ENCODE data around the gene RUVBL2.

Gene RUVBL2

GRCh38 chr19:48950830-48951519, 42.7 kb upstream of the RUVBL2 start:
- no peak overlapping the region for H3K27ac ChIP-seq
- no peak for TF ChIP-seq ZFX (IDR thresholded peaks at IDR 0.05; ENCODE audit: borderline replicate concordance)
- TF ChIP-seq, protein P1, sequence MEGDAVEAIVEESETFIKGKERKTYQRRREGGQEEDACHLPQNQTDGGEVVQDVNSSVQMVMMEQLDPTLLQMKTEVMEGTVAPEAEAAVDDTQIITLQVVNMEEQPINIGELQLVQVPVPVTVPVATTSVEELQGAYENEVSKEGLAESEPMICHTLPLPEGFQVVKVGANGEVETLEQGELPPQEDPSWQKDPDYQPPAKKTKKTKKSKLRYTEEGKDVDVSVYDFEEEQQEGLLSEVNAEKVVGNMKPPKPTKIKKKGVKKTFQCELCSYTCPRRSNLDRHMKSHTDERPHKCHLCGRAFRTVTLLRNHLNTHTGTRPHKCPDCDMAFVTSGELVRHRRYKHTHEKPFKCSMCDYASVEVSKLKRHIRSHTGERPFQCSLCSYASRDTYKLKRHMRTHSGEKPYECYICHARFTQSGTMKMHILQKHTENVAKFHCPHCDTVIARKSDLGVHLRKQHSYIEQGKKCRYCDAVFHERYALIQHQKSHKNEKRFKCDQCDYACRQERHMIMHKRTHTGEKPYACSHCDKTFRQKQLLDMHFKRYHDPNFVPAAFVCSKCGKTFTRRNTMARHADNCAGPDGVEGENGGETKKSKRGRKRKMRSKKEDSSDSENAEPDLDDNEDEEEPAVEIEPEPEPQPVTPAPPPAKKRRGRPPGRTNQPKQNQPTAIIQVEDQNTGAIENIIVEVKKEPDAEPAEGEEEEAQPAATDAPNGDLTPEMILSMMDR (IDR thresholded peaks at IDR 0.05) = no peak

DNA sequence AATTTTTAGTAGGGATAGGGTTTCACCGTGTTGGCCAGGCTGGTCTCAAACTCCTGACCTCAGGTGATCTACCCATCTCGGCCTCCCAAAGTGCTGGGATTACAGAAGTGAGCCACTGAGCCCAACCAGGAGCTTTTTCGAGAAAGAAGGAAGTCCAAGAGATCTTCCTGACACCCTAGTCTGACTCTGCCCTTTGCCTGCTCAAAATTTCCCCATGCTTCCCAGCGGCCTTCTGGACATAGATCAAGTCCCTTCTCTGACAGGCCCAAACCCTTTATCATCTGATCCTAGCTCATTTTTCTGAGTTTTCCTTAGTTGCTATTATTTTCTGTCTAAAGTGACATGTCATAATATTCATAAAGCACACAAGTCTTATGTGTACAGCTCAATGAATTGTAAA, 40.5 kb upstream of the RUVBL2 start:
- H3K27ac ChIP-seq = no peak overlapping the region

GRCh38 chr19:48953990-48954594, 39.6 kb upstream of the RUVBL2 start:
- H3K27ac ChIP-seq = peak overlapping the region; percentile 79
- TF ChIP-seq, protein P1 (IDR thresholded peaks at IDR 0.05) = no peak
- TF ChIP-seq ZFX (IDR thresholded peaks at IDR 0.05; ENCODE audit: borderline replicate concordance) = no peak

More for the DNA sequence above, 40.5 kb upstream of the RUVBL2 start:
- TF ChIP-seq, protein P1 (IDR thresholded peaks at IDR 0.05) = no peak
- no peak for TF ChIP-seq ZFX (IDR thresholded peaks at IDR 0.05; ENCODE audit: borderline replicate concordance)

GRCh38 chr19:48954595-48955307, 38.9 kb upstream of the RUVBL2 start, which contains the start of gene BAX:
Gene BAX (plus strand): TSS chr19:48954875. CDS start chr19:48954929, 54 bp downstream.
- TF ChIP-seq, protein P1 (IDR thresholded peaks at IDR 0.05) = peak; percentile 15; the same call in 1 of the 2 replicates
- TF ChIP-seq ZFX (IDR thresholded peaks at IDR 0.05; ENCODE audit: borderline replicate concordance) = no peak
- H3K27ac ChIP-seq = peak within 1 kb of the TSS; percentile 79

DNA sequence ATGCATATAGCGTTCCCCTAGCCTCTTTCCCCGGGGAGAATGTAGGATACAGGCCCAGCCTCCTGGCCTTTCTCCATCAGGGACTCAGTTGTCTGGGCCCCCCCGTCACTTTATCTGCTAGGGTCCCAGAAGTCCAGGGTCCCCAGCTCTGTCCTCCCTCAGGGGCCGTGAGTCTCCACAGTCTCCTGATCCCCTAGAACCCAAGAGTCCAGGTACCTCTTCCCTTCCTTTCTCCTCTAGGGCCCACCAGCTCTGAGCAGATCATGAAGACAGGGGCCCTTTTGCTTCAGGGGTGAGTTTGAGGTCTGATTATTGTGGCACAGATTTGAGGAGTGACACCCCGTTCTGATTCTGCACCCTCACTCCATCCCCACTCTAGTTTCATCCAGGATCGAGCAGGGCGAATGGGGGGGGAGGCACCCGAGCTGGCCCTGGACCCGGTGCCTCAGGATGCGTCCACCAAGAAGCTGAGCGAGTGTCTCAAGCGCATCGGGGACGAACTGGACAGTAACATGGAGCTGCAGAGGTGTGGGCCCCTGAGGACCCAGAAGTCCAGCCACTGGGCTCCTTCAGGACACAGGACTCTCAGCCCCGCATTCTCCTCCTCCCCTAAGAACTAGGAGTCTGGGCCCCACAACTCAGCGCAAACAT, 38.3 kb upstream of the RUVBL2 start:
- TF ChIP-seq, protein P1 (IDR thresholded peaks at IDR 0.05) = no peak
- no peak for TF ChIP-seq ZFX (IDR thresholded peaks at IDR 0.05; ENCODE audit: borderline replicate concordance)
- peak overlapping the region; percentile 79 for H3K27ac ChIP-seq

DNA sequence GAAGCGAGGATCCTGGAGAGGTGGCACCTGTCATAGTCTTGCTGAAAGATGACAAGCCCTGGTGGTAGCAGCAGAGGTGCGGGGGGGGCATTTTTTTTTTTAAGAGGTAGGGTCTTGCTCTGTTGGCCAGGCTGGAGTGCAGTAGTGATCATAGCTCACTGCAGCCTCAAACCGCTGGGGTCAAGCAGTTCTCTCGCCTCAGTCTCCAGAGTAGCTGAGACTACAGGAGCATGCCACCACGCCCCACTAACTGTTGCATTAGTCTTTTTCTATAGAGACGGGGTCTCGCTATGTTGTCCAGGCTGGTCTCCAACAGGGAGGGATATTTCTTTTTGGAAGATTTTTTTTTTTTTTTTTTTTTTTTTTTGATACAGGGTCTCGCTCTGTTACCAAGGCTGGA, 35.7 kb upstream of the RUVBL2 start:
- TF ChIP-seq ZFX (IDR thresholded peaks at IDR 0.05; ENCODE audit: borderline replicate concordance) = no peak
- TF ChIP-seq, protein P1 (IDR thresholded peaks at IDR 0.05) = no peak
- no peak overlapping the region for H3K27ac ChIP-seq
